ENCODE results near the gene HSPA1L.
"Not testable (repeated sequence)": the region's sequence is repeated elsewhere in the genome, so short reads cannot be mapped to it uniquely, and the experiment has no call there.

Gene HSPA1L

GRCh38 chr6:31811645-31812044 lies 3.4 kb downstream of the HSPA1L start:
- no peak for DNase-seq

- not testable (repeated sequence) for DNase-seq
These were observed 6.5 kb downstream of the HSPA1L start for GRCh38 chr6:31808599-31808998.

GRCh38 chr6:31806470-31807272 lies 8.4 kb downstream of the HSPA1L start, which contains the start of gene LSM2:
TSS of gene LSM2 (minus strand) at chr6:31806966. CDS start at chr6:31806757, 209 bp downstream.
- peak; percentile 98 for DNase-seq

- DNase-seq = no peak
These were observed 9.1 kb downstream of the HSPA1L start for GRCh38 chr6:31805939-31806469.

- not testable (repeated sequence) for DNase-seq
These were observed 13.8 kb downstream of the HSPA1L start for GRCh38 chr6:31801031-31801927.

- no peak for DNase-seq
These were observed 15.3 kb downstream of the HSPA1L start for GRCh38 chr6:31799781-31800180.

- DNase-seq = peak; percentile 23
These were observed 17.5 kb downstream of the HSPA1L start for GRCh38 chr6:31797588-31797987.

GRCh38 chr6:31796993-31797385 lies 18.1 kb downstream of the HSPA1L start:
- DNase-seq = no peak

GRCh38 chr6:31795616-31796298 lies 19.3 kb downstream of the HSPA1L start, which contains the start of gene VARS1:
TSS of gene VARS1 (minus strand) at chr6:31795752. CDS start at chr6:31795217, 535 bp downstream.
- peak; percentile 81 for DNase-seq

- DNase-seq = no peak
These were observed 20.0 kb downstream of the HSPA1L start for GRCh38 chr6:31794866-31795615.

- no peak for DNase-seq
These were observed 20.7 kb downstream of the HSPA1L start for GRCh38 chr6:31794294-31794865.

GRCh38 chr6:31793927-31794245 lies 21.2 kb downstream of the HSPA1L start:
- DNase-seq = not testable (repeated sequence)

GRCh38 chr6:31792761-31793171 lies 22.3 kb downstream of the HSPA1L start:
- DNase-seq = no peak

- no peak for DNase-seq
These were observed 23.1 kb downstream of the HSPA1L start for GRCh38 chr6:31792090-31792374.

- DNase-seq = no peak
These were observed 23.6 kb downstream of the HSPA1L start for GRCh38 chr6:31791324-31792089.

GRCh38 chr6:31785475-31785874 lies 29.6 kb downstream of the HSPA1L start:
- no peak for DNase-seq

GRCh38 chr6:31784098-31784925 lies 30.8 kb downstream of the HSPA1L start:
- DNase-seq = no peak

- no peak for DNase-seq
These were observed 32.8 kb downstream of the HSPA1L start for GRCh38 chr6:31782126-31782855.
